PFSK-1 (cell line): ENCODE measurements around the gene SPATS2L.

Source experiments
- POLR2AphosphoS5 ChIP-seq: IDR thresholded peaks from 2 replicates; pipeline ENCODE4 v1.6.1; 2012; ENCODE audit warnings: low read depth, mild to moderate bottlenecking, control low read depth, low read length, moderate library complexity
- SIN3A ChIP-seq: IDR thresholded peaks from 2 replicates; pipeline ENCODE4 v1.6.1; 2012; ENCODE audit warnings: mild to moderate bottlenecking, low read length, moderate library complexity, borderline replicate concordance; ENCODE audit not compliant: insufficient read depth
- TAF1 ChIP-seq: IDR thresholded peaks from 2 replicates; pipeline ENCODE4 v1.6.1; 2012; ENCODE audit warnings: low read length, control low read depth, borderline replicate concordance; ENCODE audit not compliant: insufficient read depth
- TF ChIP-seq, protein P1 (sequence below), 2 experiments: IDR thresholded peaks; 2 replicates each; pipeline versions ENCODE4 v1.6.1 to v1.8.0; 2011 to 2012; ENCODE audit warnings: low read depth in 2 of 2, low read length in 2 of 2, control low read depth in 1 of 2, inconsistent platforms in 1 of 2, mild to moderate bottlenecking in 1 of 2, moderate library complexity in 1 of 2; ENCODE audit not compliant: insufficient read depth in 1 of 2

DNA sequence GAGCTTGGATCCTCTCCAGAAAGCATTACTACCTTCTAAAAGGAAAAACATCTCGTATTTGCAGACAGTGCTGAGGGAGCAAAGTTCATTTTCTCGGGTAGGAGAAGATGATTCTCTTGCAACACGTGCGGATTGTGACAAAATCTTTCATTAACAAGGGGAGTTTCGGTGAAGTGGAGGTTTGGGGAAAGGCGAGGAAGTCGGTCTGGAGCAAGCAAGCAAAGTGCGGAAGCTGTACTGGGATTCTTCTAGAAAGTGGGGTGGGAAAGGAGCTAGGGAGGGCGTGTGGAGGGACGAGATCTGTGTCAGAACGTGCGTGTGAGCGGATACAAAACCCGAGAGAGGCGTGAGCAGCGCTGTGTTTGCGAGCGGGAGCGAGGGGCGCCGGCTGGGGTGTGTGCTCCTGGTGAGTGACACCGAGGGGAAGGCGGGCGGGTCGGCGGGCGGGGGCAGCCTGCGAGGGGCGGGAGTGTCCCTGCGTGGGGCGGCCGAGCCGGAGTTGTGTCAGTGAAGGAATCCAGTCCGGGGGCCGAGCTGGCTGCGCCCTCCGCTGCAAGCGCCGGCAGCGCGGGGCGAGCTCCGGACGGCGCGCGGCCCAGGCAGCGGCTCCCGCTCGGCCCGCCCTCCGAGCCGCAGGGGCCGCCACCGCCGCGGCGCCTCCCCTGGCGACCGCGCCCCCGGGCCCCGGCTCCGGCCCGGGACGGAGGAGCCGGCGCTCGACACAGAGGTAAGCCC, at the start of gene SPATS2L:
- TF ChIP-seq, protein P1, sequence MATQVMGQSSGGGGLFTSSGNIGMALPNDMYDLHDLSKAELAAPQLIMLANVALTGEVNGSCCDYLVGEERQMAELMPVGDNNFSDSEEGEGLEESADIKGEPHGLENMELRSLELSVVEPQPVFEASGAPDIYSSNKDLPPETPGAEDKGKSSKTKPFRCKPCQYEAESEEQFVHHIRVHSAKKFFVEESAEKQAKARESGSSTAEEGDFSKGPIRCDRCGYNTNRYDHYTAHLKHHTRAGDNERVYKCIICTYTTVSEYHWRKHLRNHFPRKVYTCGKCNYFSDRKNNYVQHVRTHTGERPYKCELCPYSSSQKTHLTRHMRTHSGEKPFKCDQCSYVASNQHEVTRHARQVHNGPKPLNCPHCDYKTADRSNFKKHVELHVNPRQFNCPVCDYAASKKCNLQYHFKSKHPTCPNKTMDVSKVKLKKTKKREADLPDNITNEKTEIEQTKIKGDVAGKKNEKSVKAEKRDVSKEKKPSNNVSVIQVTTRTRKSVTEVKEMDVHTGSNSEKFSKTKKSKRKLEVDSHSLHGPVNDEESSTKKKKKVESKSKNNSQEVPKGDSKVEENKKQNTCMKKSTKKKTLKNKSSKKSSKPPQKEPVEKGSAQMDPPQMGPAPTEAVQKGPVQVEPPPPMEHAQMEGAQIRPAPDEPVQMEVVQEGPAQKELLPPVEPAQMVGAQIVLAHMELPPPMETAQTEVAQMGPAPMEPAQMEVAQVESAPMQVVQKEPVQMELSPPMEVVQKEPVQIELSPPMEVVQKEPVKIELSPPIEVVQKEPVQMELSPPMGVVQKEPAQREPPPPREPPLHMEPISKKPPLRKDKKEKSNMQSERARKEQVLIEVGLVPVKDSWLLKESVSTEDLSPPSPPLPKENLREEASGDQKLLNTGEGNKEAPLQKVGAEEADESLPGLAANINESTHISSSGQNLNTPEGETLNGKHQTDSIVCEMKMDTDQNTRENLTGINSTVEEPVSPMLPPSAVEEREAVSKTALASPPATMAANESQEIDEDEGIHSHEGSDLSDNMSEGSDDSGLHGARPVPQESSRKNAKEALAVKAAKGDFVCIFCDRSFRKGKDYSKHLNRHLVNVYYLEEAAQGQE (IDR thresholded peaks at IDR 0.05; ENCODE audit: insufficient read depth in 1 of 2, low read depth in 2 of 2, low read length in 2 of 2): 0 out of 4 replicates have a peak, but pooled peaks of 1 of the 2 experiments have one; percentile 3
- TF ChIP-seq POLR2AphosphoS5 (peak; percentile 70; the same call in 1 of the 2 replicates), SIN3A (0 out of 2 replicates have a peak, but pooled peaks have one; percentile 51), TAF1 (peak; percentile 33; the same call in 1 of the 2 replicates)
